Loucy (cell line): ENCODE data around the gene CNDP1.

Experiments used
- EZH2phosphoT487 ChIP-seq: fragments of 200-600 bp; IDR thresholded peaks from 2 replicates; pipeline ENCODE4 v1.6.1; 2018; ENCODE audit warnings: antibody characterized with exemption, mild to moderate bottlenecking, moderate library complexity, borderline replicate concordance
- TF ChIP-seq, protein P1 (sequence below): fragments of 200-600 bp; sonication (generic); conservative IDR thresholded peaks from 2 replicates; pipeline ENCODE4 v1.5.1; 2014; ENCODE audit warnings: mild to moderate bottlenecking, antibody characterized with exemption, low read length

GRCh38 chr18:74512321-74513053 lies 21.8 kb upstream of the CNDP1 start:
- TF ChIP-seq, protein P1, sequence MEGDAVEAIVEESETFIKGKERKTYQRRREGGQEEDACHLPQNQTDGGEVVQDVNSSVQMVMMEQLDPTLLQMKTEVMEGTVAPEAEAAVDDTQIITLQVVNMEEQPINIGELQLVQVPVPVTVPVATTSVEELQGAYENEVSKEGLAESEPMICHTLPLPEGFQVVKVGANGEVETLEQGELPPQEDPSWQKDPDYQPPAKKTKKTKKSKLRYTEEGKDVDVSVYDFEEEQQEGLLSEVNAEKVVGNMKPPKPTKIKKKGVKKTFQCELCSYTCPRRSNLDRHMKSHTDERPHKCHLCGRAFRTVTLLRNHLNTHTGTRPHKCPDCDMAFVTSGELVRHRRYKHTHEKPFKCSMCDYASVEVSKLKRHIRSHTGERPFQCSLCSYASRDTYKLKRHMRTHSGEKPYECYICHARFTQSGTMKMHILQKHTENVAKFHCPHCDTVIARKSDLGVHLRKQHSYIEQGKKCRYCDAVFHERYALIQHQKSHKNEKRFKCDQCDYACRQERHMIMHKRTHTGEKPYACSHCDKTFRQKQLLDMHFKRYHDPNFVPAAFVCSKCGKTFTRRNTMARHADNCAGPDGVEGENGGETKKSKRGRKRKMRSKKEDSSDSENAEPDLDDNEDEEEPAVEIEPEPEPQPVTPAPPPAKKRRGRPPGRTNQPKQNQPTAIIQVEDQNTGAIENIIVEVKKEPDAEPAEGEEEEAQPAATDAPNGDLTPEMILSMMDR = no peak
- no peak for TF ChIP-seq EZH2phosphoT487
